ENCODE data around the gene CRY2. TPM values are rescaled to one million over a fixed set of nuclear protein-coding genes. Genes with fewer than 3 reads are reported as not detected.
"Not testable (repeated sequence)": the region's sequence is repeated elsewhere in the genome, so short reads cannot be mapped to it uniquely, and the experiment has no call there.

Gene CRY2
- total RNA-seq, 2 experiments from 2014 or later = 12.3 to 15.7 TPM

DNA sequence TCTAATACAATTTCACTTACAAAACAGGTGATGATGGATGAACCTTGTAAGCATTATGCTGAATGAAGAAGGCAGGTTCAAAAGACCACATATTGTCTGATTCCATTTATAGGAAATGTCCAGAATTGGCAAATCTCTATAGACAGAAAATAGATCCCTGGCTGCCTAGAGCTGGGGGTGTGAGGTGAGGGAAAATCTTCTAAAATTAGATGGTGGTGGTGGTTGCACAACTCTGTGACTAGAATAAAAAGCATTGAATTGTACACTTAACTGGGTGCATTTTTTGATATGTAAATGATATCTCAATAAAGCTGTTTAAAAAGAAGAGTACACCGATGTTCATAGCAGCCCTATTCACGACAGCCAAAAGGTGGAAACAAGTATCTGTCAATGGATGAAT, 16.7 kb upstream of the CRY2 start:
- Mint-ChIP-seq H3K36me3 (ENCODE audit: low read depth) (no peaks in the 10 kb centered on the region), H3K4me1 (ENCODE audit: low read depth) (peaks cover 13% of the 10 kb centered on the region), H3K4me3 (no peak overlapping the region), H3K27me3 (peaks cover 10% of the 10 kb centered on the region), H3K9me3 (no peaks in the 10 kb centered on the region), H3K27ac (no peak overlapping the region)
- DNase-seq (no peak), ATAC-seq (no peak)
- CTCF ChIA-PET = interaction anchor here (3.3 kb wide), 1 partner anchor 12 kb away, joined by 17 read pairs; no protein-coding TSS in a partner anchor
- intact Hi-C loops (cut with micrococcal nuclease) = no loop called here
- POLR2A ChIA-PET = interaction anchor here (1.2 kb wide), 1 partner anchor 12 kb away, joined by 4 read pairs; no protein-coding TSS in a partner anchor
- TF ChIP-seq, protein P1, sequence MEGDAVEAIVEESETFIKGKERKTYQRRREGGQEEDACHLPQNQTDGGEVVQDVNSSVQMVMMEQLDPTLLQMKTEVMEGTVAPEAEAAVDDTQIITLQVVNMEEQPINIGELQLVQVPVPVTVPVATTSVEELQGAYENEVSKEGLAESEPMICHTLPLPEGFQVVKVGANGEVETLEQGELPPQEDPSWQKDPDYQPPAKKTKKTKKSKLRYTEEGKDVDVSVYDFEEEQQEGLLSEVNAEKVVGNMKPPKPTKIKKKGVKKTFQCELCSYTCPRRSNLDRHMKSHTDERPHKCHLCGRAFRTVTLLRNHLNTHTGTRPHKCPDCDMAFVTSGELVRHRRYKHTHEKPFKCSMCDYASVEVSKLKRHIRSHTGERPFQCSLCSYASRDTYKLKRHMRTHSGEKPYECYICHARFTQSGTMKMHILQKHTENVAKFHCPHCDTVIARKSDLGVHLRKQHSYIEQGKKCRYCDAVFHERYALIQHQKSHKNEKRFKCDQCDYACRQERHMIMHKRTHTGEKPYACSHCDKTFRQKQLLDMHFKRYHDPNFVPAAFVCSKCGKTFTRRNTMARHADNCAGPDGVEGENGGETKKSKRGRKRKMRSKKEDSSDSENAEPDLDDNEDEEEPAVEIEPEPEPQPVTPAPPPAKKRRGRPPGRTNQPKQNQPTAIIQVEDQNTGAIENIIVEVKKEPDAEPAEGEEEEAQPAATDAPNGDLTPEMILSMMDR (IDR thresholded peaks at IDR 0.05) = no peak

DNA sequence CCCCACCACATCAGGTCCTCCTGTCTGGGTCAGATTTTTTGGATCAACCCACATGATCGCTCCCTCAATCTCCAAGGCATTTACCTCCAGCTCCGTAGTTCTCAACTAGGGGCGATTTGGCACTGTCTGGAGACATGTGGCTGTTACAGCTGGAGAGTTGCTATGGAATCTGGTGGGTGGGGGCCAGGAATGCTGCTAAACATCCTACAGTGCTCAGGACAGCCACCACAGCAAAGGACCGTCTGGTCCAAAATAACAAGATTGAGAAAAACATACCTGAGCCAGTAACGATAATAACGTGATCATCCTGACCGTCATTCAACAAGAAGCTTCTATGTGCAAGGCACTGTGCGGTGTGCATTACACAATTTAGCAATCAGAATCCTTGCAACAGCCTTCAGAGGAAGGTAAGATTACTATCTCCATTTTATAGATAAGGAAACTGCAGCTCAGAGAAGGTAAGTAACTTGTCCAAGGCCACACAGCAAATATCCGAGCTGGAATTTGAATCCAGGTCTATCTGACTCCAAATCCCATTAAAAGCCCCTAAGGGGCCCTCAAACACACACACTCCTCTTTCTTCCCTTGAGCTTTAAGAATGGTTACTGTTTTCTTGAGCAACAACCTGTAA, 14.3 kb upstream of the CRY2 start:
- ATAC-seq (no peak), DNase-seq (no peak)
- Mint-ChIP-seq H3K9me3 (no peaks in the 10 kb centered on the region), H3K27me3 (peaks cover 10% of the 10 kb centered on the region), H3K36me3 (ENCODE audit: low read depth) (no peaks in the 10 kb centered on the region), H3K4me1 (ENCODE audit: low read depth) (peaks cover 13% of the 10 kb centered on the region), H3K4me3 (no peak overlapping the region), H3K27ac (no peak overlapping the region)
- TF ChIP-seq, protein P1 (IDR thresholded peaks at IDR 0.05) = no peak
- POLR2A ChIA-PET = interaction anchor here (0.8 kb wide), 1 partner anchor 20 kb away, joined by 3 read pairs; no protein-coding TSS in a partner anchor
- CTCF ChIA-PET = interaction anchor here (2.1 to 2.5 kb wide), 2 partner anchors 9 to 18 kb away, joined by 6 to 18 read pairs; no protein-coding TSS in a partner anchor
- intact Hi-C loops (cut with micrococcal nuclease) = no loop called here

DNA sequence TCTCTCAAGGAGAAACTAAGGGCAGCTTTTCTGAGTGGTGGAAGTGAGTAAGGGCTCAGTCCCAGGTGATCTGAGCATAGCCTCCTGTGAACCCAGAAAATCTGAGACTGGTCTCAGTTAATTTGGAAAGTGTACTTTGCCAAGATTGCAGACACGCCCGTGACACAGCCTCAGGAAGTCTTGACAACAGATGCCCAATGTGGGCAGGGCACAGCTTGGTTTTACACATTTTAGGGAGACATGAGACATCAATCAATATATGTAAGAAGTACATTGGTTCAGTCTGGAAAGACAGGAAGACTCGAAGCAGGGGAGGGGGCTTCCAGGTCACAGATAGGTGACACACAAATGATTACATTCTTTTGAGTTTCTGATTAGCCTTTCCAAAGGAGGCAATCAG, 13.5 kb upstream of the CRY2 start:
- ATAC-seq (no peak), DNase-seq (no peak)
- H3K4me1 Mint-ChIP-seq (ENCODE audit: low read depth) = peaks cover 13% of the 10 kb centered on the region
- CTCF ChIA-PET = interaction anchor here (1.1 to 2.5 kb wide), 3 partner anchors 9 to 62 kb away, joined by 6 to 18 read pairs (median 9); no protein-coding TSS in a partner anchor
- H3K4me3 Mint-ChIP-seq = peak overlapping the region; percentile 18
- intact Hi-C loops (cut with micrococcal nuclease) = no loop called here
- no peaks in the 10 kb centered on the region for H3K9me3 Mint-ChIP-seq
- no peaks in the 10 kb centered on the region for H3K36me3 Mint-ChIP-seq (ENCODE audit: low read depth)
- H3K27me3 Mint-ChIP-seq = peaks cover 9% of the 10 kb centered on the region
- TF ChIP-seq, protein P1 (IDR thresholded peaks at IDR 0.05) = no peak
- POLR2A ChIA-PET = interaction anchor here (0.8 kb wide), 1 partner anchor 21 kb away, joined by 3 read pairs; no protein-coding TSS in a partner anchor
- H3K27ac Mint-ChIP-seq = peak overlapping the region; percentile 77

DNA sequence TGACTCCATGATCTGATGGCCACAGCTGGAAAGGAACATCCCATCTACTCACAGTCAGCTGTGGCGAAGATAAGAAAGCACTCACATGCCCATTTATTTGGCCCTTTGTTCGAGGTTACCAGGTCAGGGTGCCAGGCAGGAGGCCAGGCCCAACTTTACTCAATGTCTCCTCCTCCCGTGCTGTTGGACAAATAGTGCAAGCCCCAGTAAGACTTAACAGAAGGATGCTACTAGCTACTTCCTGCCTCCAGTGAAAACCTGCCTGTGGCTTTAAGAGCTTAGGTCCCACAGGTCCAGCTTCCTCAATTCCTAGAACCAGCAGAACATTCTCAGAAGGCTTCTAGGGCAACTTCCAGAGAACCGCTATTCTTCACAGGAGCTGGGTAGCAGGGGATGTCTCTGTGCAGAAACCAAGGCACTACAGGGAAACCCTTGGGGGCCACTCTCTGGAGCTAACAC, 12.9 kb upstream of the CRY2 start:
- peaks cover 7% of the 10 kb centered on the region for H3K27me3 Mint-ChIP-seq
- peak; percentile 96 for ATAC-seq
- POLR2A ChIA-PET = no interaction called here
- peak; percentile 47 for DNase-seq
- peaks cover 13% of the 10 kb centered on the region for H3K4me1 Mint-ChIP-seq (ENCODE audit: low read depth)
- peak overlapping the region; percentile 77 for H3K27ac Mint-ChIP-seq
- intact Hi-C loops (cut with micrococcal nuclease) = no loop called here
- H3K36me3 Mint-ChIP-seq (ENCODE audit: low read depth) = no peaks in the 10 kb centered on the region
- peak overlapping the region; percentile 18 for H3K4me3 Mint-ChIP-seq
- TF ChIP-seq, protein P1 (IDR thresholded peaks at IDR 0.05) = no peak
- no peaks in the 10 kb centered on the region for H3K9me3 Mint-ChIP-seq
- CTCF ChIA-PET = interaction anchor here (1.1 to 2.5 kb wide), 4 partner anchors 8 to 63 kb away, joined by 3 to 18 read pairs (median 8); no protein-coding TSS in a partner anchor

DNA sequence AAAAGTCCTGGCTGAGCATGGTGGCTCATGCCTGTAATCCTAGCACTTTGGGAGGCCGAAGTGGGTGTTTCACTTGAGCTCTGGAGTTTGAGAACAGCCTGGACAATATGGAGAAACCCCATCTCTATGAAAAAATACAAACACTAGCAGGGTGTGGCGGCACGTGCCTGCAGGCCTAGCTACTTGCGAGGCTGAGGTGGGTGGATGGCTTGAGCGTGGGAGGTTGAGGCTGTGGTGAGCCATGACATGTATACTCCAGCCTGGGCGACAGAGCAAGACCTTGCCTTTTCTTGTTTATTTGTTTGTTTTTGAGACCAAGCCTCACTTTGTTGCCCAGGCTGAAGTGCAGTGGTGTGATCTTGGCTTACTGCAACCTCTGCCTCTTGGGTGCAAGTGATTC, 8.1 kb upstream of the CRY2 start:
- H3K27ac Mint-ChIP-seq = no peak overlapping the region
- H3K36me3 Mint-ChIP-seq (ENCODE audit: low read depth) = no peaks in the 10 kb centered on the region
- DNase-seq (no peak), ATAC-seq (no peak)
- H3K27me3 Mint-ChIP-seq = peaks cover 6% of the 10 kb centered on the region
- ChIA-PET POLR2A (no interaction called here), CTCF (no interaction called here)
- H3K9me3 Mint-ChIP-seq = no peaks in the 10 kb centered on the region
- TF ChIP-seq, protein P1 (IDR thresholded peaks at IDR 0.05) = no peak
- peaks cover 14% of the 10 kb centered on the region for H3K4me1 Mint-ChIP-seq (ENCODE audit: low read depth)
- no peak overlapping the region for H3K4me3 Mint-ChIP-seq
- intact Hi-C loops (cut with micrococcal nuclease) = no loop called here

DNA sequence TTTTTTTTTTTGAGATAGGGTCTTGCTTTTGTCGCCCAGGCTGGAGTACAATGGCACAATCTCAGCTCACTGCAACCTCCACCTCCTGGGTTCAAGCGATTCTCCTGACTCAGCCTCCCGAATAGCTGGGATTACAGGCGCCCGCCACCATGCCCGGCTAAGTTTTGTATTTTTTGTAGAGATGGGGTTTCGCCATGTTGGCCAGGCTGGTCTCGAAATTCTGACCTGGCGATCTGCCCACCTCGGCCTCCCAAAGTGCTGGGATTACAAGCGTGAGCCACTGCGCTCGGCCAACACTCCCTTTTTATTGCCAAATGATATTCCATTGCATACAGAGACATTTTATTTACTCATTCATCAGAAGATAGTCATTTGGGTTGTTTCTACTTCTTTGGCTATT, 7.0 kb upstream of the CRY2 start:
- H3K27me3 Mint-ChIP-seq; H3K4me1 Mint-ChIP-seq (ENCODE audit: low read depth); H3K27ac Mint-ChIP-seq; intact Hi-C loops (cut with micrococcal nuclease); H3K36me3 Mint-ChIP-seq (ENCODE audit: low read depth); H3K4me3 Mint-ChIP-seq; DNase-seq; CTCF ChIA-PET; H3K9me3 Mint-ChIP-seq; ATAC-seq: not testable (repeated sequence)
- POLR2A ChIA-PET = interaction anchor here (0.6 kb wide), 1 partner anchor 15 kb away, joined by 3 read pairs; no protein-coding TSS in a partner anchor

Measured in activated CD8-positive, alpha-beta T cell treated with anti-CD3 and anti-CD28 coated beads for 36 hours (primary cell).